Measurements from ENCODE around the gene PARS2. TPM values are rescaled to one million over a fixed set of nuclear protein-coding genes. Genes with fewer than 3 reads are reported as not detected.
A peak's percentile ranks its signal among the peaks of the same experiment; 100 is the strongest.
"Not testable (repeated sequence)": the region's sequence is repeated elsewhere in the genome, so short reads cannot be mapped to it uniquely, and the experiment has no call there.

PARS2 gene
- polyA plus RNA-seq, 1 donor from 2014 or later, result 2.6 TPM

DNA sequence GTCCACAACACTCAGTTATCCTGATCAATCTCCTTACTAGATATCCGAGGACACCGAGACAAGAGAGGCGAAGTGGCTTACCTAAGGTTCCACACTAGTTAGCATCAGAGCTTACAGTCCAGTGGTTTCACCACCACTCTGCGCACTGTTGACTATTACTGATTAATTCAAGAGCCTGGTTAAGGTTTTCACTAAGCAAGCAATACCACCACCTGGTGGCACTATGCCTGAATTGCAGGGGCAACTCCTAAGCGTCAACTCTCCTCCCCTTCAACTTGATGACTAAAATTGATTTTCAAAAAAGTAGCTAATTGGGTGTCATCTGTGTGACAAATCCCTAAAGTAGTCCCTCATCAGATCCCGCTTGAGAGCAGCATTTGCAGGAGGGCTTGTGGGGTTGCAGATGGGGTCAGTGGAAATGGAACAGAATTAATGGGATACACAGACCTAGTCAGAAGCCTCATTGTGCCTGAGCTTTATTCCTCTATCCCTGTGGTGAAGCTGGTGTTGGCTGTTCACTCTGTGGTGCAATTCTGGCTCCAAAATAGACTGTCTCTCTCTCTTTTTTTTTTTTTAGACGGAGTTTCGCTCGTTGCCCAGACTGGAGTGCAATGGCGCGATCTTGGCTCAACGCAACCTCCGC lies 27.7 kb upstream of the PARS2 start:
- H3K9me3 Mint-ChIP-seq, result peaks cover 0 to 1% (median 0%) of the 10 kb centered on the region in 3 donors
- peaks cover 0 to 7% (median 0%) of the 10 kb centered on the region in 3 donors for H3K4me1 Mint-ChIP-seq
- no peak overlapping the region for H3K27ac Mint-ChIP-seq
- peaks cover 2% of the 10 kb centered on the region for H3K36me3 Mint-ChIP-seq
- no peaks in the 10 kb centered on the region for H3K27me3 Mint-ChIP-seq
- no peak overlapping the region for H3K4me3 Mint-ChIP-seq

DNA sequence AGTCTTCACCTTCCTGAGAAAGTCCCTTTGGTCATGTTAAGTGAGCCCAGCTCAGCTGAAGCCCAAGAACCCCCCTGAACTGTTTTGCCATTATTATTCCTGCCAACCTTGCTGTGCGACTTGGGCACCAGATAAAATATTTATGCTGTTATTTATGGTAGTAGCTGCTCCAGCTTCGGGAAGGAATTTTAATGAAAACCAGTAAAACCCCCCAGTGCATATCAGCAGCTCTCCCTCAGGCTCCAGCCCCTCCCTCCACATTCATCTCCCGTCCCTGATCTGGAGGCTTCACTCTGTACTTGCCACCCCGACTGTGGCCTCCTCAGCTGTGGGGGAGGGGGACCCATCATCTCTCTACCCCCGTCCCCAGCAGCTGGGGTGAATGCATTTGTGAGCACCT lies 24.1 kb upstream of the PARS2 start:
- H3K9me3 Mint-ChIP-seq, result peaks cover 0 to 1% (median 0%) of the 10 kb centered on the region in 3 donors
- H3K36me3 Mint-ChIP-seq, result peaks cover 6% of the 10 kb centered on the region
- no peaks in the 10 kb centered on the region for H3K27me3 Mint-ChIP-seq
- H3K27ac Mint-ChIP-seq, result peak overlapping the region in 1 of 3 donors; percentile 64
- no peak overlapping the region for H3K4me3 Mint-ChIP-seq
- no peaks in the 10 kb centered on the region for H3K4me1 Mint-ChIP-seq

DNA sequence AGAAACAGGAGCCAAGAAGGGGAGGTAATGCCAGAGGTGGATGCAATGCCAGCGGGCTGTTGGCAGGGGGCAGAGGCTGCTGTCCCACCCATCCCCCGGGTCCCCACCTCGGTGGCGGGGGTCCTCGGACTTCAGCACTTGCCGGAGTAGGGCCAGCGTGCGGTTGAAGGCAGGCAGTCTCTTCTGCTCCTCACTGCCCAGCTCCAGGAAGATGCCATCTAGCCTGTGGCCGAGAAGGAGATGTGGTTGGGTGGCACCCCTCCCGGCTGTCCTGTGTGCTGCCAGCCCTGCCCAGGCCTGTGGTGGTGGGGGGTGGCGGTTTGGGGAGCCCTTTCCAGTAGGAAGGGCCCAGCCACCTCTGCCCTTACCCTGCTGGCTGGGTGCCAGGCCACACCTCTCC lies 23.3 kb upstream of the PARS2 start:
- H3K27me3 Mint-ChIP-seq, result no peaks in the 10 kb centered on the region
- no peak overlapping the region for H3K27ac Mint-ChIP-seq
- no peak overlapping the region for H3K4me3 Mint-ChIP-seq
- H3K4me1 Mint-ChIP-seq, result no peaks in the 10 kb centered on the region
- peaks cover 0 to 1% (median 0%) of the 10 kb centered on the region in 3 donors for H3K9me3 Mint-ChIP-seq
- peaks cover 8% of the 10 kb centered on the region for H3K36me3 Mint-ChIP-seq

DNA sequence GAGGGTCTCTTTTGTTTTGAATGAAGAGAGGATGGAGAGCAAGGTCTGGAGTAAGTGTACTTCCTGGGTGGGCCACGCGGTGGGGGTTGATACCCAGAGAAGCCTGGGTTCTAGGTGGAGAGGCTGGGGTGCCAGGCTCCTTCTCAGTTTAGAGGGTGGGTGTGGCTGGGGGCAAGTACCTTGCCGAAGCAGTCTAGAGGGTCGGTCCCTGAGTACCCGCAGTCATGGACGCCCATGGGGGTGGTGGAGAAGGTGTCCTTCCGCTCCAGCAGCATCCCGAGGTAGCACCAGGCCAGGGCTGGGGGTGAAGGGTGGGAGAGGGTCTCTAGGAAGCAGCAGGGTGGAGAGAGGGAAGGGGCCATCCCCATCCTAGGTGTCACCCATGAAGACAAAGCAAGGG lies 22.5 kb upstream of the PARS2 start:
- H3K9me3 Mint-ChIP-seq, result peaks cover 0 to 1% (median 0%) of the 10 kb centered on the region in 3 donors
- H3K27ac Mint-ChIP-seq, result no peak overlapping the region
- no peak overlapping the region for H3K4me3 Mint-ChIP-seq
- H3K27me3 Mint-ChIP-seq, result peaks cover under 1% of the 10 kb centered on the region
- peaks cover 10% of the 10 kb centered on the region for H3K36me3 Mint-ChIP-seq
- H3K4me1 Mint-ChIP-seq, result no peaks in the 10 kb centered on the region

DNA sequence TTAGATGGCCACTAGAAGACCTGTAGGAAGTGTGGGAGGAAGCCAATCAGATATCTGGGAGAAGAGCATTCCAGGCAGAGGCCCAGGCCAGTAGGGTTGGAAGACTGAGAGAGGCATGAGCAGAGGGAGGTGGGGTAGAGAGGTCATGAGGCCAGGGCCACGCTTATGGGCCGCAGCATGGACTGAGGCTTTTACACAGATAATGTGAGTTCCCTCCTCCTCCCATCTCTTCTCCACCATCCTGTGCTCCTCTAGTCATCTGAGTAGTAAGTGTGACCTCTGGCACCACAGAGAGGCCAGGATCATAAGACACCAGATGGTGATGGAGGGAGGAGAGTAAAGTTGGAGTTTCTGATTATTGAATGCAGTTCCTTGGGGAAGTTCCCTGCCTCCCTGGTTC lies 19.7 kb upstream of the PARS2 start:
- Mint-ChIP-seq H3K4me3 (no peak overlapping the region), H3K27ac (no peak overlapping the region), H3K4me1 (no peaks in the 10 kb centered on the region), H3K9me3 (no peaks in the 10 kb centered on the region), H3K36me3 (peaks cover 13% of the 10 kb centered on the region), H3K27me3 (peaks cover 2% of the 10 kb centered on the region)

DNA sequence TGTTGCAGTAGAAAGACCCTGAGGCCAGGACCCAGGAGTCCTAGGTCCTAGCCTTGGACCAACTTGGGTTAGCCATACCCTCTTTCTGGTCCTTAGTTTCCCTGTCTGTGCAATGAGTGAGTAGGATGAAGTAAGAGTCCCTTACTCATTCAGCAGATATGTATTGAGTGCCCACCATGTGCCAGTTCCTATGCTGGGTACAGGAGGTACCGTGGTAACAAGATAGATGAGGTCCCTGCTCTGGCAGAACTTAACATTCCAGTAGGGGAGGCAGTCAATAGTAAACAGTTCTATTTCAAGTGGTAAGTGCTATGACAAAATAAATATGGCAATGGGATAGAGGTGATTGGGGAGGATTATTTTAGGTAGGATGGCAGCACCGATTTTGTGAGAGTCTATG lies 18.3 kb upstream of the PARS2 start:
- Mint-ChIP-seq H3K36me3 (peaks cover 15% of the 10 kb centered on the region), H3K9me3 (no peaks in the 10 kb centered on the region), H3K4me1 (peaks cover 0 to 2% (median 0%) of the 10 kb centered on the region in 3 donors), H3K27me3 (peaks cover 2% of the 10 kb centered on the region), H3K27ac (no peak overlapping the region), H3K4me3 (no peak overlapping the region)

DNA sequence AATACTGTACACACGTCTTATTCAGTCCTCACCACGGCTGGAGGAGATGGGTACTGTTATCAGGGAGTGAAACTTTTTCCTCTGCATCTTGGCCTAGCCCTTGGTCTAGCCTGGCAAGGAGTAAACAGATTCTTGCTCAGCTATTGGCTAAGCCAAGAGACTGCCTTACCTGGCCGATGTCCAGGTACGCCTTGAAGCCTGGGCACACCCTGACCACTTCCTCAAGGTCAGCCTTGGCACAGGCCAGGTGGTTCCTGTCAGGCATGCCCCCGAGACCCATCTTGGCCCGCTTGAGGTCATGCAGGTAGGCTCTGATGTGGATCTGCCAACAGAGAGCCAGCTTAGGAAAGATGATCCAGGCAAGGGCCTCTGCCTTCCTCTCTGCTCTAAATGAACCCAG lies 17.8 kb upstream of the PARS2 start:
- Mint-ChIP-seq H3K27me3 (peaks cover 2% of the 10 kb centered on the region), H3K9me3 (no peaks in the 10 kb centered on the region), H3K27ac (no peak overlapping the region), H3K4me1 (peaks cover 0 to 2% (median 0%) of the 10 kb centered on the region in 3 donors), H3K4me3 (no peak overlapping the region), H3K36me3 (peaks cover 15% of the 10 kb centered on the region)

DNA sequence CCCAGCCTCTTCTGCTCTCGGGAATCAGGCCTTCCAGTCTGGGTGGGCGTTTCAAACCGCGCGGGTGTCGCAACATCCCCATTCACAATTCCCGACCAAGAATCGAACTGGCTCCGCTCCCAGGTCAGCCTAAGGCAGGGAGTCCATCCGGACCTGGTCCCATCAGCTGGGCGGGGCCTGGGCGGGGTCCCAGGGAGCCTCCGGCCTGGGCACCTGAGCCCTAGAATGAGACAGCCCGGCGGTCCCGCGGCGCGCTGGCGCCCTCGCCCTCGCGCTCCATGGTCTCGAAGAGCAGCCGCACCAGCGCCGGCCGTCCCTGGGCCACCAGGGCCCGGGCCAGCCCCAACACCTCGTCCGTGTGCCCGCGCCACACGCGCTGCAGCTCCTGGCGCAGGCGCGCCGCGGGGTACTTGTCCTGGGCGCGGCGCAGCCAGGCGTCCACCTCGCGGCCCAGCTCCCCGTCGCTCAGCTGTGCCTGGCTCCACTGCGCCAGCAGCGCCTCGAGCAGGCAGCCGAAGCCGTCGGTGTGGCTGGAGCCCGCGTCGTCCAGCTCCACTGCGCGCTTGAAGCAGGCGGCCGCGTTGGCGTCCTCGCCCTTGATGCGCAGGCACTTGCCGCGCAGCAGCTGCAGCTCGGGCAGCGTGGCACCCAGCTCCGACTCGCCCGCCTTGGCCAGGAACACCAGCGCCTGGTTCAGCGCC lies 16.9 kb upstream of the PARS2 start:
- Mint-ChIP-seq H3K27ac (no peak overlapping the region), H3K4me3 (no peak overlapping the region), H3K4me1 (peaks cover 0 to 2% (median 0%) of the 10 kb centered on the region in 3 donors), H3K27me3 (peaks cover 2% of the 10 kb centered on the region), H3K36me3 (peaks cover 10% of the 10 kb centered on the region), H3K9me3 (no peaks in the 10 kb centered on the region)

DNA sequence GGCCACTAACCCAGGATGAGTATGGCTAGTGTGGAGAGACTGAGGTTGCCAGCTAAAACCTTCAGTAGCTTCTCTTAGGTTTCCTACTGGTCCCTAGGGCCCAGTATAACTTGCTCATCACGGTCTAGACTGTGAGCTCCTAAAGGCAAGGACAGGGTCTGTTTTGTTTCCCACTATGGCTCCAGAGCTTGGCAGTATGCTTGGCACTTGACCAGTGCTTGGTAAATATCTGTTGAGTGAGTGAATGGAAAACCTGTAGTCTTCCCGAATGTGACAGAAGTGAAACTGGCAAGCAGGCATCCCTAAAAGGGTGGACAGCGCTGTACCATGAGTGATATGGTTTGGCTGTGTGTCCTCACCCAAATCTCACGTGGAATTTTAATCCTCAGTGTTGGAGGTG lies 13.1 kb upstream of the PARS2 start:
- Mint-ChIP-seq H3K27me3 (peaks cover 7% of the 10 kb centered on the region), H3K36me3 (peaks cover 6% of the 10 kb centered on the region), H3K9me3 (peaks cover 0 to 1% (median 0%) of the 10 kb centered on the region in 3 donors), H3K4me3 (no peak overlapping the region), H3K27ac (no peak overlapping the region), H3K4me1 (peaks cover 0 to 6% (median 2%) of the 10 kb centered on the region in 3 donors)

DNA sequence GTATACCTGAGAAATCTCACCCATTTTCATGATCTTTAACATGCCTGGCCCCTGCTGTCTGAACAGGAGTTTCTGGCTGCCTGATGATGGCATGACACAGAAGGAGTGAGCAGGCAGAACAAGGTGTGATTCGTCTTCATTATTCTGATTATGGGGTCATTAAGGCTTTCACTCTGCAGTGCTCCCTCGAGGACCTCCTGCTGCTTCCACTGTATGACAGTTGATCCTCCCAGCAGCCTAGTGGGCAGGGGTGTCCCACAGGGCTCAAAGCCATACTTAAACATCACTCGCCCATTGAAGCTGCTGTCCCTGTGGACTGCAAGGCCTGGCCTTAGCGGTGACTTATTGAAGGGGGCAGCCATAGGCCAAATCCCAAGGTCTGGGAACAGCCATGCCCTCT lies 12.7 kb upstream of the PARS2 start:
- Mint-ChIP-seq H3K36me3 (peaks cover 6% of the 10 kb centered on the region), H3K4me3 (no peak overlapping the region), H3K9me3 (peaks cover 0 to 1% (median 0%) of the 10 kb centered on the region in 3 donors), H3K27me3 (peaks cover 7% of the 10 kb centered on the region), H3K27ac (no peak overlapping the region), H3K4me1 (peaks cover 0 to 6% (median 2%) of the 10 kb centered on the region in 3 donors)

DNA sequence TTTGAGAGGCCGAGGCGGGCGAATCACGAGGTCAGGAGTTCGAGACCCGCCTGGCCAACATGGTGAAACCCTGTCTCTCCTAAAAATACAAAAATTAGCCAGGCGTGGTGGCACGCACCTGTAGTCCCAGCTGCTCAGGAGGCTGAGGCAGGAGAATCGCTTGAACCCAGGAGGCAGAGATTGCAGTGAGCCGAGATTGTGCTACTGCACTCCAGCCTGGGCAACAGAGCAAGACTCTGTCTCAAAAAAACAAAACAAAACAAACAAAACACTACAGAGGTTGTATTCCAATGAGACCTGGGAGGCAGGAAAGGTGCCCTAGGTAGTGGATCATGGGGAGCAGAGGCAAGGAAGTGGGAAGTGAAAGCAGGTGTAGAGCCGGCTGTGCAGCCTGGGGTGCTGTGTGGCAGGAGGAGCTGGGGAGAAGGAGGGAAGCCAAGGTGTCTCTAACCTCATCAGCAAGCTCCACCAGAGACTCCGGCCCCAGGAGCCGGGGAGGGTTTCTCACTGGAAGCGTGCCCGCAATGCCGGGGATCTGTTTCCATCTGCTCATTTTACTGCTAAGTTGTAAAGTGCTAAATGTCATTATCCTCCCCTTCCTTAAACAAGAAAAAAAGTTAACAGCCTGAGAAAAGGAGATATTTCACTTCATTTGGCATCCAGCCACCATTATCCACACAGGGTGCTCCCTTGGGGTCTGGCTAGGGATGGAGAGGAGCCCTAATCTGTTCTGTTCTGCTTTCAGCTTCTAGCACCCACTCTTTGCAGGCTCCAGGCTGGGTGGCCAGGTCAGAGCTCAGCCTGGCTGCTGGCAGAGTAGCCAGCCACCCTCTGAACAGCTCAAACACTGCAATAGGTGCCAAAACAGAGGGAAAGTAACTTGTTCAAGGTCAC lies 11.8 kb upstream of the PARS2 start:
- not testable (repeated sequence) for H3K27ac Mint-ChIP-seq, H3K9me3 Mint-ChIP-seq, H3K4me3 Mint-ChIP-seq, H3K27me3 Mint-ChIP-seq, H3K36me3 Mint-ChIP-seq, H3K4me1 Mint-ChIP-seq

DNA sequence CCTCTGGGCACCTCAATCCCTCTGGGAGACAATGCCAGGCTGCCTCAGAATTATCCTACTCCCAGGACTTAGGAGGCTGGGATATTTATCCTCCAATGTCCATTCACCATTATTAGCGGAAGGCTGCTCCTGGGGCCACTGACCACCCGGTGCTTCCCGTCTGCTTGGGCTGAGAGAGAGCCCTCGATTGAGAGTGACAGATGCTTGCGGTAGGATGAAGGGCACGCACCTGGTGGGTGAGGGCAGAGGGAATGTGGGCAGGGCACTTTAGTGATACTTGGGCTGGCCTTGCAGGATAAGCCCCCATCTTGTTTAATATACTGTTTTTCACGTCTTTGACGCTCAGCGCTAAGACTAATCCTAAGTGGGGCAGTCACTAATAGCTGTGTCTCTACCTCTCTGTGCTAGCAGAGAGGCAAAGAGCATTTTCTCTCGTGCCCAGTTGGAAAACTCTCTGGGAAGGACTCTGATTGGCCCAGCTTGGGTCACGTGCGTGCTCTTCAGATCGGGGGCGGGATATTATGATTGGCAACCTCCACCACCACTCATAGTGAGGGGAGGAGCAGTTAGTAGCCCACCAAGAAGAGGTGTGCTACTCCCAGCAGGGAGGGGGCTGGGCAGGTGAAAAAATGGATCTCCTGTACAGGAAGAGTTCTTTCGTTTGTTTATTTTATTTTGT lies 10.6 kb upstream of the PARS2 start:
- H3K27me3 Mint-ChIP-seq, result peaks cover 5% of the 10 kb centered on the region
- H3K9me3 Mint-ChIP-seq, result peaks cover 0 to 3% (median 0%) of the 10 kb centered on the region in 3 donors
- H3K4me3 Mint-ChIP-seq, result peak overlapping the region in 1 of 4 donors; percentile 45
- H3K4me1 Mint-ChIP-seq, result peaks cover 0 to 6% (median 2%) of the 10 kb centered on the region in 3 donors
- peaks cover 3% of the 10 kb centered on the region for H3K36me3 Mint-ChIP-seq
- peak overlapping the region in 1 of 3 donors; percentile 73 for H3K27ac Mint-ChIP-seq

DNA sequence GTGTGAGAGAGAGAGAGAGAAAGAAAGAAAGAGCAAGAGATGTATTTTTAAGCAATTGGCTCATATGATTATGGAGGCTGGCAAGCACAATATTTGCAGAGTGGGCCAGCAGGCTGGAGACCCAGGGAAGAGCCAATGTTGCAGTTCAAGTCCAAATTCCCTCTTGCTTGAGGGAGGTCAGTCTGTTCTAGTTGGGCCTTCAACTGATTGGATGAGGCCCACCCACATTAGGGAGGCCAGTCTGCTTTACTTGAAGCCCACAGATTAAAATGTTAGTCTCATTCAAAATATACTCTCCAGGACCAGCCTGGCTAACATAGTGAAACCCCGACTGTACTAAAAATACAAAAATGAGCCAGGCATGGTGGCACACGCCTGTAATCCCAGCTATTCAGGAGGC lies 8.6 kb upstream of the PARS2 start:
- no peaks in the 10 kb centered on the region for H3K36me3 Mint-ChIP-seq
- peaks cover 5% of the 10 kb centered on the region for H3K27me3 Mint-ChIP-seq
- peaks cover 0 to 4% (median 2%) of the 10 kb centered on the region in 3 donors for H3K4me1 Mint-ChIP-seq
- H3K9me3 Mint-ChIP-seq, result peaks cover 0 to 3% (median 0%) of the 10 kb centered on the region in 3 donors
- H3K4me3 Mint-ChIP-seq, result no peak overlapping the region
- no peak overlapping the region for H3K27ac Mint-ChIP-seq

DNA sequence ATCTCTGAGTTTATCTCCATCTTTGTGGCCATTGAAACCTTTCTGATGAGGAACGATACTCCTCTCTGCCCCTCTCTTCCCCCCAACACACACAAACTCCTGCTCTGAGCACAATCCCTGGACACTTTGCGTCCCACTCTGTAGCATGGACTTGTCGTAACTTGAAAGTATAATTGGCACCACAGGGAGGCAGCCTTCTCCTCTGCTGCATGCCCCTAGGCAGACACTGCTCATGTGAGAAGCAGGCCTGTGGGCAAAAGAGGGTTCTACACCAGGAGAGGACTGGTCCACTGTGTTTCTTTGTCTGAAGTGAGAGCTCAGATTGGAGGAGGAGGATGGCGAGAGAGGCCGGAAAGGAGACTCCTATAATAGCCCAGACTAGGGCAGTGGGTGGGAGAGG lies 3.8 kb upstream of the PARS2 start:
- Mint-ChIP-seq H3K27me3 (no peaks in the 10 kb centered on the region), H3K36me3 (no peaks in the 10 kb centered on the region), H3K4me1 (peaks cover 9 to 14% (median 9%) of the 10 kb centered on the region in 3 donors), H3K27ac (no peak overlapping the region), H3K9me3 (peaks cover 0 to 2% (median 0%) of the 10 kb centered on the region in 3 donors), H3K4me3 (no peak overlapping the region)
